Measurements from ENCODE around the gene MOCS3. TPM values are rescaled to one million over a fixed set of nuclear protein-coding genes. Genes with fewer than 3 reads are reported as not detected.

Gene MOCS3
- total and polyA plus RNA-seq, 2 of the 13 experiments (the other 11 are each of a cell fraction or from before 2014, with no cell fraction given): 3.7 to 8.4 TPM

DNA sequence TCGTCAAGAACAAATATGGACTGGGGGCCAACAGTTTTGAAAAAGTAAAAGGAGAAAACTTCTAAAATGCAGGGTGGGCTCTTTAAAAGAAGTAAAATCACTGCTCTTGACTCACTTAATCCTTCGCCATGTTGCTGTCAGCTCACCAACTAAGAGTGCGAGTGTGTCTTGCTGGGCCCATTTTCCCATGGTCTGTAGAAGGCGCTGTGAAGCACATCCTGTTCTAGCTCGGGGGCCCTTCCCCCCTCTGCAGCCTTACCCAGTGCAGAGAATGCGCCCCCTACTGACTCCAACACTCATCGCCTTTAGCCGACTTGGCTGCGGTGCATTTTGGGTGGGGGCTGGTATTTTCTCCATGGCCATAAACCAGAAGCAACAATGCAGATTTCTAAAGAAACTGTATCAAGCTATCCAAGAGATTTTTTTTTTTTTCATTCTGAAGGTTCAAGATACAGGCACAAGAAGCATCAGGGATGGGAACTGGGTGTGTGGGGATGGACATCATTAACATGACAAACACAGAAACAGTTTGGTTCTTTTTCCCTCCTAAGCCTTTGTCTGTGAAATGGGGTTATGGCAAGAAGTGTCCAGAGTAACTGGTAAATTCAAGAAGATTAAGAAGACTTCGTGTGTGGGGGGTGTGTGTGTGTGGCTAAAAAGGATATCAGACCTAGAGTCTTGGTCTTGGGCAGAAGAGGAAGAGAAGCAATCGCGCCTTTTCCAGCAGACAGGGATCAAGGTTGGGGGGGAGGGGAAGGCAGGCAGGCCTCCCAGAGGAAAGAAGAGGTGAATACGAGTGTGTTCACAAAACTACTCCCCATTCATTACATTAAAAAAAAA lies 29.1 kb upstream of the MOCS3 start (continued):
- TF ChIP-seq ETV6 (CRISPR knock-in tag; conservative IDR thresholded peaks at IDR 0.05) (peak; percentile 78), GATA4 (IDR thresholded peaks at IDR 0.05; ENCODE audit: borderline replicate concordance, low read depth) (no peak), ZFP62 (CRISPR knock-in tag; IDR thresholded peaks at IDR 0.05) (no peak), ERF (CRISPR knock-in tag; IDR thresholded peaks at IDR 0.05) (peak; percentile 97), ATRX (CRISPR knock-in tag; IDR thresholded peaks at IDR 0.05; ENCODE audit: borderline replicate concordance) (no peak; the same call in 1 of the 2 replicates), HMG20B (CRISPR knock-in tag; conservative IDR thresholded peaks at IDR 0.05) (peak; percentile 81), GLI4 (CRISPR knock-in tag; IDR thresholded peaks at IDR 0.05; ENCODE audit: borderline replicate concordance) (no peak), ZKSCAN8 (CRISPR knock-in tag; IDR thresholded peaks at IDR 0.05; ENCODE audit: borderline replicate concordance) (peak; percentile 96), ZSCAN12 (CRISPR knock-in tag; IDR thresholded peaks at IDR 0.05) (no peak), PRDM15 (CRISPR knock-in tag; IDR thresholded peaks at IDR 0.05) (no peak), SMARCC2 (IDR thresholded peaks at IDR 0.05) (0 out of 2 replicates have a peak, but pooled peaks have one; percentile 33), KAT8 (CRISPR knock-in tag; IDR thresholded peaks at IDR 0.05) (peak; percentile 93), ZBTB7A (CRISPR knock-in tag; IDR thresholded peaks at IDR 0.05) (peak; percentile 69; the same call in 1 of the 2 replicates), ONECUT2 (CRISPR knock-in tag; IDR thresholded peaks at IDR 0.05) (no peak; the same call in 1 of the 2 replicates), KLF12 (CRISPR knock-in tag; IDR thresholded peaks at IDR 0.05; ENCODE audit: borderline replicate concordance) (no peak), ZNF543 (CRISPR knock-in tag; IDR thresholded peaks at IDR 0.05) (0 out of 2 replicates have a peak, but pooled peaks have one; percentile 62), TOPORS (CRISPR knock-in tag; IDR thresholded peaks at IDR 0.05) (peak; percentile 64)
- TF ChIP-seq, protein P1, sequence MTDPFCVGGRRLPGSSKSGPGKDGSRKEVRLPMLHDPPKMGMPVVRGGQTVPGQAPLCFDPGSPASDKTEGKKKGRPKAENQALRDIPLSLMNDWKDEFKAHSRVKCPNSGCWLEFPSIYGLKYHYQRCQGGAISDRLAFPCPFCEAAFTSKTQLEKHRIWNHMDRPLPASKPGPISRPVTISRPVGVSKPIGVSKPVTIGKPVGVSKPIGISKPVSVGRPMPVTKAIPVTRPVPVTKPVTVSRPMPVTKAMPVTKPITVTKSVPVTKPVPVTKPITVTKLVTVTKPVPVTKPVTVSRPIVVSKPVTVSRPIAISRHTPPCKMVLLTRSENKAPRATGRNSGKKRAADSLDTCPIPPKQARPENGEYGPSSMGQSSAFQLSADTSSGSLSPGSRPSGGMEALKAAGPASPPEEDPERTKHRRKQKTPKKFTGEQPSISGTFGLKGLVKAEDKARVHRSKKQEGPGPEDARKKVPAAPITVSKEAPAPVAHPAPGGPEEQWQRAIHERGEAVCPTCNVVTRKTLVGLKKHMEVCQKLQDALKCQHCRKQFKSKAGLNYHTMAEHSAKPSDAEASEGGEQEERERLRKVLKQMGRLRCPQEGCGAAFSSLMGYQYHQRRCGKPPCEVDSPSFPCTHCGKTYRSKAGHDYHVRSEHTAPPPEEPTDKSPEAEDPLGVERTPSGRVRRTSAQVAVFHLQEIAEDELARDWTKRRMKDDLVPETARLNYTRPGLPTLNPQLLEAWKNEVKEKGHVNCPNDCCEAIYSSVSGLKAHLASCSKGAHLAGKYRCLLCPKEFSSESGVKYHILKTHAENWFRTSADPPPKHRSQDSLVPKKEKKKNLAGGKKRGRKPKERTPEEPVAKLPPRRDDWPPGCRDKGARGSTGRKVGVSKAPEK (CRISPR knock-in tag; IDR thresholded peaks at IDR 0.05; ENCODE audit: borderline replicate concordance): peak; percentile 93; the same call in 1 of the 2 replicates
- TF ChIP-seq, protein P2, sequence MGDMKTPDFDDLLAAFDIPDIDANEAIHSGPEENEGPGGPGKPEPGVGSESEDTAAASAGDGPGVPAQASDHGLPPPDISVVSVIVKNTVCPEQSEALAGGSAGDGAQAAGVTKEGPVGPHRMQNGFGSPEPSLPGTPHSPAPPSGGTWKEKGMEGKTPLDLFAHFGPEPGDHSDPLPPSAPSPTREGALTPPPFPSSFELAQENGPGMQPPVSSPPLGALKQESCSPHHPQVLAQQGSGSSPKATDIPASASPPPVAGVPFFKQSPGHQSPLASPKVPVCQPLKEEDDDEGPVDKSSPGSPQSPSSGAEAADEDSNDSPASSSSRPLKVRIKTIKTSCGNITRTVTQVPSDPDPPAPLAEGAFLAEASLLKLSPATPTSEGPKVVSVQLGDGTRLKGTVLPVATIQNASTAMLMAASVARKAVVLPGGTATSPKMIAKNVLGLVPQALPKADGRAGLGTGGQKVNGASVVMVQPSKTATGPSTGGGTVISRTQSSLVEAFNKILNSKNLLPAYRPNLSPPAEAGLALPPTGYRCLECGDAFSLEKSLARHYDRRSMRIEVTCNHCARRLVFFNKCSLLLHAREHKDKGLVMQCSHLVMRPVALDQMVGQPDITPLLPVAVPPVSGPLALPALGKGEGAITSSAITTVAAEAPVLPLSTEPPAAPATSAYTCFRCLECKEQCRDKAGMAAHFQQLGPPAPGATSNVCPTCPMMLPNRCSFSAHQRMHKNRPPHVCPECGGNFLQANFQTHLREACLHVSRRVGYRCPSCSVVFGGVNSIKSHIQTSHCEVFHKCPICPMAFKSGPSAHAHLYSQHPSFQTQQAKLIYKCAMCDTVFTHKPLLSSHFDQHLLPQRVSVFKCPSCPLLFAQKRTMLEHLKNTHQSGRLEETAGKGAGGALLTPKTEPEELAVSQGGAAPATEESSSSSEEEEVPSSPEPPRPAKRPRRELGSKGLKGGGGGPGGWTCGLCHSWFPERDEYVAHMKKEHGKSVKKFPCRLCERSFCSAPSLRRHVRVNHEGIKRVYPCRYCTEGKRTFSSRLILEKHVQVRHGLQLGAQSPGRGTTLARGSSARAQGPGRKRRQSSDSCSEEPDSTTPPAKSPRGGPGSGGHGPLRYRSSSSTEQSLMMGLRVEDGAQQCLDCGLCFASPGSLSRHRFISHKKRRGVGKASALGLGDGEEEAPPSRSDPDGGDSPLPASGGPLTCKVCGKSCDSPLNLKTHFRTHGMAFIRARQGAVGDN (CRISPR knock-in tag; IDR thresholded peaks at IDR 0.05): peak; percentile 87

Data from HepG2 (cell line).